Trophoblast cell (in vitro differentiated cells and primary cell): ENCODE results near the gene KHDC1L.
"Not testable (repeated sequence)": the region's sequence is repeated elsewhere in the genome, so short reads cannot be mapped to it uniquely, and the experiment has no call there.

Source experiments
- DNase-seq, 2 donors: peaks; one replicate each; pipeline ENCODE4 v3.0.0-alpha.2; 2016
- H2AFZ ChIP-seq: 2 replicates; pipeline ENCODE4 v1.6.1; 2013; ENCODE audit warnings: low read length, moderate library complexity, mild to moderate bottlenecking; ENCODE audit not compliant: insufficient read depth, poor library complexity
- H2AK5ac ChIP-seq: 2 replicates; pipeline ENCODE4 v1.6.1; 2013; ENCODE audit warnings: mild to moderate bottlenecking, low read length
- H2BK120ac ChIP-seq: 2 replicates; pipeline ENCODE4 v1.6.1; 2013; ENCODE audit warnings: low read length, mild to moderate bottlenecking, moderate library complexity; ENCODE audit not compliant: insufficient read depth, poor library complexity
- H2BK12ac ChIP-seq: 2 replicates; pipeline ENCODE4 v1.6.1; 2013; ENCODE audit warnings: mild to moderate bottlenecking, low read length, moderate library complexity
- H2BK5ac ChIP-seq: 2 replicates; pipeline ENCODE4 v1.6.1; 2013; ENCODE audit warnings: low read length, low read depth, moderate library complexity, mild to moderate bottlenecking; ENCODE audit not compliant: poor library complexity
- H3K14ac ChIP-seq: 2 replicates; pipeline ENCODE4 v1.6.1; 2013; ENCODE audit warnings: mild to moderate bottlenecking, low read length
- H3K18ac ChIP-seq: 2 replicates; pipeline ENCODE4 v1.6.1; 2013; ENCODE audit warnings: mild to moderate bottlenecking, low read length
- H3K23ac ChIP-seq: 2 replicates; pipeline ENCODE4 v1.6.1; 2013; ENCODE audit warnings: low read length
- H3K27ac ChIP-seq: 2 replicates; pipeline ENCODE4 v1.5.1; 2013; ENCODE audit warnings: low read depth, mild to moderate bottlenecking, inconsistent platforms, low read length, moderate library complexity
- H3K27me3 ChIP-seq: 2 replicates; pipeline ENCODE4 v1.6.1; 2013; ENCODE audit warnings: inconsistent platforms, mild to moderate bottlenecking, low read length, moderate library complexity; ENCODE audit not compliant: insufficient read depth
- H3K36me3 ChIP-seq, 2 experiments: 1 replicate in 1 of 2; 2 replicates in 1 of 2; pipeline ENCODE4 v1.6.1; 2013; ENCODE audit warnings: low read length in 2 of 2, mild to moderate bottlenecking in 2 of 2, moderate library complexity in 1 of 2; ENCODE audit not compliant: insufficient read depth in 2 of 2, control insufficient read depth in 1 of 2
- H3K4ac ChIP-seq: 2 replicates; pipeline ENCODE4 v1.6.1; 2013; ENCODE audit warnings: low read depth, mild to moderate bottlenecking, low read length, moderate library complexity
- H3K4me1 ChIP-seq, 2 experiments: 1 replicate in 1 of 2; 2 replicates in 1 of 2; pipeline ENCODE4 v1.6.1; 2013; ENCODE audit warnings: low read length in 2 of 2, mild to moderate bottlenecking in 2 of 2, moderate library complexity in 1 of 2; ENCODE audit not compliant: insufficient read depth in 2 of 2, control insufficient read depth in 1 of 2
- H3K4me2 ChIP-seq: 2 replicates; pipeline ENCODE4 v1.6.1; 2013; ENCODE audit warnings: inconsistent platforms, mild to moderate bottlenecking, low read length, moderate library complexity
- H3K4me3 ChIP-seq: 2 replicates; pipeline ENCODE4 v1.5.1; 2013; ENCODE audit warnings: mild to moderate bottlenecking, low read depth, low read length, inconsistent platforms
- H3K79me1 ChIP-seq: one replicate; pipeline ENCODE4 v1.6.1; 2013; ENCODE audit warnings: low read length
- H3K79me2 ChIP-seq: 2 replicates; pipeline ENCODE4 v1.6.1; 2013; ENCODE audit warnings: low read length, mild to moderate bottlenecking; ENCODE audit not compliant: control insufficient read depth, insufficient read depth, poor library complexity
- H3K9ac ChIP-seq: 2 replicates; pipeline ENCODE4 v1.6.1; 2013; ENCODE audit warnings: mild to moderate bottlenecking, low read length
- H3K9me3 ChIP-seq: 2 replicates; pipeline ENCODE4 v1.6.1; 2013; ENCODE audit warnings: low read depth, mild to moderate bottlenecking, control low read depth, inconsistent platforms, low read length; ENCODE audit not compliant: insufficient read depth
- H4K12ac ChIP-seq: 2 replicates; pipeline ENCODE4 v1.6.1; 2013; ENCODE audit warnings: low read depth, mild to moderate bottlenecking, low read length, moderate library complexity
- H4K8ac ChIP-seq: 2 replicates; pipeline ENCODE4 v1.6.1; 2013; ENCODE audit warnings: low read depth, mild to moderate bottlenecking, low read length, moderate library complexity
- H4K91ac ChIP-seq: one replicate; pipeline ENCODE4 v1.6.1; 2013; ENCODE audit warnings: low read depth, mild to moderate bottlenecking, low read length, moderate library complexity
- WGBS: extraction: QIAGEN DNeasy Blood & Tissue Kit; methylation state at CpG from one replicate; pipeline ENCODE4 v1.1.7; 2013; ENCODE audit warnings: missing lambda C conversion rate; ENCODE audit not compliant: insufficient read length, insufficient coverage; ENCODE audit errors: extremely low coverage; 5-methylcytosine and 5-hydroxymethylcytosine counted together

The KHDC1L gene

DNA sequence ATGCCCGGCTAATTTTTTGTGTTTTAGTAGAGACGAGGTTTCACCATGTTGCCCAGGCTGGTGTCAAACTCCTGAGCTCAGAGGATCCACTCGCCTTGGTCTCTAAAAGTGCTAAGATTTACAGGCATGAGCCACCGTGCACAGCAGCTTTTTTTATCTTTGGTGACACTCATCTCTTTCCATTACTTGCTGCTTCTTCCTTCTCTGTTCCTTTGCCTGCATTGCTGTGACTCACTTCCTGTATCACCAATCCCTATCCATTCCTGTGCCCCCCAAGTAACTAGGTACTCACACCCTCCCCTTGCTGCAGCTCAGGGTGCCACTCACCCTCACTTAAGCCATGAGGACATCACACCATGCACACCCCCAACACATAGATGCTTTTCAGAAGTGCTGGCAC is 24.6 kb downstream of the KHDC1L start:
- Histone ChIP-seq H4K8ac (no peak overlapping the region), H3K79me2 (no peaks in the 10 kb centered on the region), H3K79me1 (no peaks in the 10 kb centered on the region), H4K91ac (no peak overlapping the region), H3K9ac (no peak overlapping the region), H2BK5ac (no peak overlapping the region), H3K36me3 (no peaks in the 10 kb centered on the region), H4K12ac (no peak overlapping the region), H2AK5ac (no peak overlapping the region), H2BK12ac (no peak overlapping the region), H3K27me3 (no peaks in the 10 kb centered on the region), H3K4ac (no peak overlapping the region), H2AFZ (no peak overlapping the region), H3K27ac (no peak overlapping the region), H3K14ac (no peak overlapping the region), H3K4me1 (no peaks in the 10 kb centered on the region), H3K9me3 (no peaks in the 10 kb centered on the region), H3K18ac (no peak overlapping the region), H3K4me2 (no peak overlapping the region), H2BK120ac (no peak overlapping the region), H3K4me3 (no peak overlapping the region), H3K23ac (no peak overlapping the region)
- no CpG with 5 or more reads among the region's 4 CpGs for WGBS
- no peak for DNase-seq

DNA sequence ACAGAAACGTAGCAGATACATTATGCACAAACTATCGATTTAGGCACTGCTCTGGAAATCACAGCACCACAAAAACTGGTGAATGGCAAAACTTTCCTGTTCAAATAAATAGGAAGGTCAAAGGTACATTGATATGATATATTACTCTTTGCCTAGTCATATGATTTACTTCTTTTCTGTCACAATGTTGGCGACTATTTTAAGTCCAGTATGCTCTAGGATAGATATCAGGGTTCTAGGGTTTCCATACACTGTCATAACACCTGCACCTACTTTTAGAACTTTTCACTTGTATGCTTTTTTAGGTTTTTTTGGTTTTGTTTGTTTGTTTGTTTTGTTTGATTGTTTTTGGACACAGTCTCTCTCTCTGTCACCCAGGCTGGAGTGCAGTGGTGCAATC is 25.0 kb downstream of the KHDC1L start:
- no peak overlapping the region for H4K8ac ChIP-seq
- no peak overlapping the region for H3K27ac ChIP-seq
- no peak overlapping the region for H2BK12ac ChIP-seq
- H2AK5ac ChIP-seq: no peak overlapping the region
- H3K4me2 ChIP-seq: no peak overlapping the region
- H3K9me3 ChIP-seq: no peaks in the 10 kb centered on the region
- no peaks in the 10 kb centered on the region for H3K36me3 ChIP-seq
- no peaks in the 10 kb centered on the region for H3K27me3 ChIP-seq
- H3K23ac ChIP-seq: no peak overlapping the region
- no peak overlapping the region for H3K18ac ChIP-seq
- no peaks in the 10 kb centered on the region for H3K4me1 ChIP-seq
- H3K9ac ChIP-seq: no peak overlapping the region
- H3K79me2 ChIP-seq: no peaks in the 10 kb centered on the region
- WGBS: no CpG with 5 or more reads among the region's 3 CpGs
- no peak overlapping the region for H4K91ac ChIP-seq
- no peak overlapping the region for H4K12ac ChIP-seq
- H2AFZ ChIP-seq: no peak overlapping the region
- no peak overlapping the region for H2BK5ac ChIP-seq
- no peak overlapping the region for H3K4me3 ChIP-seq
- H3K79me1 ChIP-seq: no peaks in the 10 kb centered on the region
- H2BK120ac ChIP-seq: no peak overlapping the region
- no peak overlapping the region for H3K14ac ChIP-seq
- DNase-seq: no peak
- H3K4ac ChIP-seq: no peak overlapping the region

DNA sequence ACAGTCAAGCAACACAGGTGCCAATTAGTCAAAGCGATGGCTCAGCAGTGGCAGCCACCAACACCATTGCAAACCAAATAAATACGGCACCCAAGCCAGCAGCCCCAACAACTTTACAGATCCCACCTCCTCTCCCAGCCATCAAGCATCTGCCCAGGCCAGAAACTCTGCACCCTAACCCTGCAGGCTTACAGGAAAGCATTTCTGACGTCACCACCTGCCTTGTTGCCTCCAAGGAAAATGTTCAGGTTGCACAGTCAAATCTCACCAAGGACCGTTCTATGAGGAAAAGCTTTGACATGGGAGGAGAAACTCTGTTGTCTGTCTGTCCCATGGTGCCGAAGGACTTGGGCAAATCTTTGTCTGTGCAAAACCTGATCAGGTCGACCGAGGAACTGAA is 30.6 kb downstream of the KHDC1L start:
- Histone ChIP-seq H2BK5ac (no peak overlapping the region), H3K36me3 (peaks cover 0 to 6% of the 10 kb centered on the region in 2 experiments), H3K9ac (no peak overlapping the region), H2AK5ac (no peak overlapping the region), H2BK12ac (no peak overlapping the region), H3K4me3 (no peak overlapping the region), H4K91ac (no peak overlapping the region), H2AFZ (no peak overlapping the region), H3K18ac (no peak overlapping the region), H3K4me1 (no peaks in the 10 kb centered on the region), H3K27ac (no peak overlapping the region), H4K12ac (no peak overlapping the region), H3K14ac (no peak overlapping the region), H3K4ac (no peak overlapping the region), H3K27me3 (no peaks in the 10 kb centered on the region), H4K8ac (no peak overlapping the region), H3K79me1 (no peaks in the 10 kb centered on the region), H3K9me3 (no peaks in the 10 kb centered on the region), H3K23ac (no peak overlapping the region), H2BK120ac (no peak overlapping the region), H3K4me2 (no peak overlapping the region), H3K79me2 (no peaks in the 10 kb centered on the region)
- no CpG with 5 or more reads among the region's 7 CpGs for WGBS
- DNase-seq: no peak

DNA sequence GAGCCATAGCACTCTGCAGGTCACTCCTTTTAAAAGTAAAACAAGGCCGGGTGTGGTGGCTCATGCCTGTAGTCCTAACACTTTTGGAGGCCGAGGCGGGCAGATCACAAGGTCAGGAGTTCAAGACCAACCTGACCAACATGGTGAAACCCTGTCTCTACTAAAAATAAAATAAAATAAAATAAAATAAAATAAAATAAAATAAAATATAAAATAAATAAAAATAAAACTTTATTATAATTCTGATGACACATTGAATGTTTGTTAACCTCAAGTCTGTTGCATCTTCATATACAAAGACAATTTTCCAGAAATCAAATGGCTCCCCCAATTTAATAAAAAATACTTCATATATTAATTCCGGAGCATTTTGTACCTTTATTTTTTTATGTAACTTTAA is 32.0 kb downstream of the KHDC1L start:
- H3K79me1 ChIP-seq, H2BK120ac ChIP-seq, H3K4me1 ChIP-seq, H3K9ac ChIP-seq, H4K8ac ChIP-seq, H3K27me3 ChIP-seq, H3K14ac ChIP-seq, H3K27ac ChIP-seq, H2BK12ac ChIP-seq, H4K91ac ChIP-seq, H3K36me3 ChIP-seq, H4K12ac ChIP-seq, H2AK5ac ChIP-seq, H3K4me3 ChIP-seq, H3K18ac ChIP-seq, H3K4me2 ChIP-seq, H2AFZ ChIP-seq, H3K79me2 ChIP-seq, H3K4ac ChIP-seq, H3K9me3 ChIP-seq, H3K23ac ChIP-seq, H2BK5ac ChIP-seq, DNase-seq: not testable (repeated sequence)
- no CpG with 5 or more reads among the region's 4 CpGs for WGBS
